Measurements from ENCODE around the gene SPRED3.
A peak's percentile ranks its signal among the peaks of the same experiment; 100 is the strongest.
"Not testable (repeated sequence)": the region's sequence is repeated elsewhere in the genome, so short reads cannot be mapped to it uniquely, and the experiment has no call there.

Gene SPRED3

GRCh38 chr19:38388349-38389100 lies at the start of gene SPRED3:
SPRED3 (plus strand) TSS chr19:38388697; CDS start chr19:38390303, 1,606 bp downstream.
- peak within 1 kb of the TSS; percentile 54 to 73 for H3K4me3 ChIP-seq
- H3K36me3 ChIP-seq = peaks cover 7 to 28% (median 9%) of the 10 kb centered on the region in 3 donors
- no peaks in the 10 kb centered on the region for H3K27me3 ChIP-seq
- peak in 1 of 2 donors; percentile 76 for DNase-seq
- H3K4me1 ChIP-seq = peaks cover 5 to 45% (median 34%) of the 10 kb centered on the region in 4 donors
- H3K27ac ChIP-seq = peak within 1 kb of the TSS; percentile 84 to 86
- TF ChIP-seq CTCF (IDR thresholded peaks at IDR 0.05) = no peak
- no peaks in the 10 kb centered on the region for H3K9me3 ChIP-seq
- intact Hi-C loops (cut with DNase I; ENCODE audit: low total_unique reads) = loop anchor here (2.0 to 5.0 kb wide), 2 partner anchors 14 to 141 kb away; partner anchors contain the start of gene FAM98C

GRCh38 chr19:38339011-38339410 lies 49.5 kb upstream of the SPRED3 start:
- H3K36me3 ChIP-seq = peaks cover 0 to 25% (median 7%) of the 10 kb centered on the region in 3 donors
- not testable (repeated sequence) for H3K9me3 ChIP-seq, DNase-seq, H3K4me3 ChIP-seq, H3K27ac ChIP-seq, H3K27me3 ChIP-seq
- intact Hi-C loops (cut with DNase I; ENCODE audit: low total_unique reads) = loop anchor here (5.0 to 10.0 kb wide), 2 partner anchors 33 to 434 kb away; partner anchors contain the start of genes PSMD8, SIPA1L3 and WDR87
- H3K4me1 ChIP-seq = peaks cover 0 to 30% (median 19%) of the 10 kb centered on the region in 4 donors

GRCh38 chr19:38340927-38341326 lies 47.6 kb upstream of the SPRED3 start:
- intact Hi-C loops (cut with DNase I; ENCODE audit: low total_unique reads) = no loop called here
- no peaks in the 10 kb centered on the region for H3K27me3 ChIP-seq
- no peak for TF ChIP-seq CTCF (IDR thresholded peaks at IDR 0.05)
- H3K27ac ChIP-seq = no peak overlapping the region
- H3K4me1 ChIP-seq = peaks cover 0 to 25% (median 19%) of the 10 kb centered on the region in 4 donors
- no peaks in the 10 kb centered on the region for H3K9me3 ChIP-seq
- H3K36me3 ChIP-seq = peaks cover 0 to 29% (median 7%) of the 10 kb centered on the region in 3 donors
- no peak for DNase-seq
- no peak overlapping the region for H3K4me3 ChIP-seq

- no peak for DNase-seq
- H3K9me3 ChIP-seq = no peaks in the 10 kb centered on the region
- TF ChIP-seq CTCF (IDR thresholded peaks at IDR 0.05) = no peak
- peaks cover 0 to 13% (median 0%) of the 10 kb centered on the region in 3 donors for H3K36me3 ChIP-seq
- no peaks in the 10 kb centered on the region for H3K4me1 ChIP-seq
- no peak overlapping the region for H3K4me3 ChIP-seq
- intact Hi-C loops (cut with DNase I; ENCODE audit: low total_unique reads) = no loop called here
- peaks cover 0 to 4% of the 10 kb centered on the region in 2 donors for H3K27me3 ChIP-seq
- no peak overlapping the region for H3K27ac ChIP-seq
Measured at GRCh38 chr19:38346837-38347236, 41.7 kb upstream of the SPRED3 start.

GRCh38 chr19:38350883-38351282 lies 37.6 kb upstream of the SPRED3 start:
- no peaks in the 10 kb centered on the region for H3K36me3 ChIP-seq
- intact Hi-C loops (cut with DNase I; ENCODE audit: low total_unique reads) = no loop called here
- no peaks in the 10 kb centered on the region for H3K9me3 ChIP-seq
- H3K4me1 ChIP-seq = no peaks in the 10 kb centered on the region
- no peak for DNase-seq
- no peak for TF ChIP-seq CTCF (IDR thresholded peaks at IDR 0.05)
- no peak overlapping the region for H3K4me3 ChIP-seq
- no peak overlapping the region for H3K27ac ChIP-seq
- H3K27me3 ChIP-seq = peaks cover 0 to 17% of the 10 kb centered on the region in 2 donors

GRCh38 chr19:38351865-38352395 lies 36.6 kb upstream of the SPRED3 start:
- H3K27ac ChIP-seq = no peak overlapping the region
- peaks cover 0 to 26% of the 10 kb centered on the region in 2 donors for H3K27me3 ChIP-seq
- no peak for TF ChIP-seq CTCF (IDR thresholded peaks at IDR 0.05)
- H3K9me3 ChIP-seq = no peaks in the 10 kb centered on the region
- H3K4me3 ChIP-seq = no peak overlapping the region
- intact Hi-C loops (cut with DNase I; ENCODE audit: low total_unique reads) = no loop called here
- no peaks in the 10 kb centered on the region for H3K4me1 ChIP-seq
- no peaks in the 10 kb centered on the region for H3K36me3 ChIP-seq
- DNase-seq = no peak
